HCT116 (cell line): ENCODE data around the gene LCE3B. TPM values are rescaled to one million over a fixed set of nuclear protein-coding genes. Genes with fewer than 3 reads are reported as not detected.

Source experiments
- ATAC-seq: fragments of 200-7000 bp; cut with Tn5 transposase; 2 replicates; pipeline ENCODE4 v1.9.1; 2020; ENCODE audit warnings: mild to moderate bottlenecking, moderate library complexity
- BruUV-seq: library from RNA; stranded (reverse); fragments of 400-500 nt; replicated peaks from 2 replicates; lab custom pipeline; 2021; lab: Mats Ljungman, UMichigan
- CTCF ChIA-PET: fragments of 300-600 bp; sonication (Branson Sonifier 250); formaldehyde crosslinking; loops from one replicate; lab custom pipeline; 2021; ENCODE audit warnings: antibody characterized with exemption; lab: Charles Lee
- POLR2A ChIA-PET: fragments of 300-600, 350-600 bp; sonication (Branson Sonifier 250); formaldehyde crosslinking; loops from one replicate; lab custom pipeline; 2021; ENCODE audit warnings: antibody characterized with exemption; lab: Charles Lee
- RAD21 ChIA-PET, 2 experiments: fragments of 300-600 bp; sonication (Branson Sonifier 250); formaldehyde crosslinking; loops; one replicate each; lab custom pipeline; 2023; ENCODE audit warnings: low total read pairs in 2 of 2; ENCODE audit not compliant: uncharacterized antibody in 2 of 2, unreplicated experiment in 2 of 2, low non-redundant PET in 1 of 2; lab: Charles Lee
- DNase-seq: peaks from one replicate; pipeline ENCODE4 v3.0.0-alpha.2; 2010; ENCODE audit warnings: low read depth, low spot score
- H2AFZ ChIP-seq: fragments of 200-600 bp; shearing (Covaris generic), sonication (generic); 2 replicates; pipeline ENCODE4 v1.6.1; 2017; ENCODE audit warnings: low read depth, mixed run types, mixed read lengths, antibody characterized with exemption, low read length; ENCODE audit not compliant: poor library complexity, severe bottlenecking
- H3K27ac ChIP-seq: 2 replicates; pipeline ENCODE4 v1.5.1; 2012; ENCODE audit warnings: low read depth, low read length
- H3K27me3 ChIP-seq: fragments of 200-600 bp; sonication (generic); 2 replicates; pipeline ENCODE4 v1.6.1; 2016; ENCODE audit warnings: mixed run types, low read length, mixed read lengths; ENCODE audit not compliant: insufficient read depth
- H3K36me3 ChIP-seq, 2 experiments: fragments of 200-500 bp in 1 of 2; fragments of 200-600 bp in 1 of 2; sonication (Bioruptor generic) in 1 of 2; sonication (generic) in 1 of 2; 2 replicates each; pipeline versions ENCODE4 v1.5.1 to v1.6.1; 2014 to 2016; ENCODE audit warnings: low read length in 2 of 2, inconsistent platforms in 1 of 2, mixed read lengths in 1 of 2, mixed run types in 1 of 2; ENCODE audit not compliant: insufficient read depth in 2 of 2, control insufficient read depth in 1 of 2
- H3K4me1 ChIP-seq, 2 experiments: fragments of 200-600 bp in 1 of 2; sonication (generic) in 1 of 2; 2 replicates each; pipeline versions ENCODE4 v1.5.1 to v1.6.1; 2012 to 2017; ENCODE audit warnings: low read length in 2 of 2, inconsistent platforms in 1 of 2, mild to moderate bottlenecking in 1 of 2, mixed read lengths in 1 of 2, mixed run types in 1 of 2, moderate library complexity in 1 of 2; ENCODE audit not compliant: insufficient read depth in 2 of 2, control insufficient read depth in 1 of 2
- H3K4me2 ChIP-seq: fragments of 200-600 bp; sonication (generic); 2 replicates; pipeline ENCODE4 v1.6.1; 2017; ENCODE audit warnings: mixed run types, low read length, mixed read lengths
- H3K4me3 ChIP-seq, 2 experiments: fragments of 200-600 bp in 1 of 2; sonication (generic) in 1 of 2; replicated peaks in 1 of 2; 2 replicates each; pipeline ENCODE4 v1.5.1; 2011 to 2016; ENCODE audit warnings: low read length in 2 of 2, control low read depth in 1 of 2, low read depth in 1 of 2, mild to moderate bottlenecking in 1 of 2, mixed read lengths in 1 of 2, mixed run types in 1 of 2
- H3K79me2 ChIP-seq: fragments of 200-600 bp; sonication (generic); 2 replicates; pipeline ENCODE4 v1.6.1; 2017; ENCODE audit warnings: mild to moderate bottlenecking, mixed run types, low read length, moderate library complexity, mixed read lengths; ENCODE audit not compliant: insufficient read depth
- H3K9ac ChIP-seq: fragments of 200-600 bp; sonication (generic); 2 replicates; pipeline ENCODE4 v1.6.1; 2016; ENCODE audit warnings: low read length, mixed read lengths
- H3K9me2 ChIP-seq: fragments of 200-600 bp; sonication (generic), shearing (Covaris generic); 2 replicates; pipeline ENCODE4 v1.6.1; 2017; ENCODE audit warnings: mixed run types, mild to moderate bottlenecking, moderate library complexity; ENCODE audit not compliant: insufficient read depth
- H3K9me3 ChIP-seq, 2 experiments: fragments of 200-500 bp in 1 of 2; fragments of 200-600 bp in 1 of 2; sonication (Bioruptor generic) in 1 of 2; sonication (generic) in 1 of 2; 2 replicates each; pipeline ENCODE4 v1.6.1; 2014 to 2017; ENCODE audit warnings: low read length in 2 of 2, mixed read lengths in 2 of 2, inconsistent platforms in 1 of 2, low read depth in 1 of 2, mild to moderate bottlenecking in 1 of 2, mixed run types in 1 of 2, moderate library complexity in 1 of 2; ENCODE audit not compliant: control insufficient read depth in 1 of 2, insufficient read depth in 1 of 2
- H4K20me1 ChIP-seq: fragments of 200-600 bp; sonication (generic), shearing (Covaris generic); 2 replicates; pipeline ENCODE4 v1.6.1; 2017; ENCODE audit warnings: mixed run types, mild to moderate bottlenecking, moderate library complexity; ENCODE audit not compliant: insufficient read depth
- ATF3 ChIP-seq: IDR thresholded peaks from 2 replicates; pipeline ENCODE4 v1.6.1; 2012
- EGR1 ChIP-seq: IDR thresholded peaks from 2 replicates; pipeline ENCODE4 v1.6.1; 2012; ENCODE audit warnings: low read depth
- ELF1 ChIP-seq: IDR thresholded peaks from 2 replicates; pipeline ENCODE4 v1.6.1; 2012; ENCODE audit warnings: low read depth, borderline replicate concordance
- EZH2 ChIP-seq: fragments of 200-600 bp; sonication (generic); IDR thresholded peaks from 2 replicates; pipeline ENCODE4 v1.6.1; 2017; ENCODE audit warnings: antibody characterized with exemption, mixed run types
- FOSL1 ChIP-seq: IDR thresholded peaks from 2 replicates; pipeline ENCODE4 v1.6.1; 2012; ENCODE audit warnings: low read depth
- POLR2AphosphoS5 ChIP-seq: IDR thresholded peaks from 2 replicates; pipeline ENCODE4 v1.6.1; 2011; ENCODE audit warnings: mild to moderate bottlenecking, low read depth, low read length, moderate library complexity
- REST ChIP-seq: IDR thresholded peaks from 2 replicates; pipeline ENCODE4 v1.6.1; 2012; ENCODE audit warnings: low read depth
- SP1 ChIP-seq: IDR thresholded peaks from 2 replicates; pipeline ENCODE4 v1.6.1; 2012; ENCODE audit warnings: low read depth
- SRF ChIP-seq: IDR thresholded peaks from 2 replicates; pipeline ENCODE4 v1.6.1; 2012; ENCODE audit warnings: low read depth
- ZBTB33 ChIP-seq: IDR thresholded peaks from 2 replicates; pipeline ENCODE4 v1.6.1; 2011; ENCODE audit warnings: mild to moderate bottlenecking, low read length, moderate library complexity; ENCODE audit not compliant: insufficient replicate concordance; ENCODE audit errors: extremely low read depth
- ZFX ChIP-seq: fragments of 450-650 bp; IDR thresholded peaks from 2 replicates; pipeline ENCODE4 v1.6.1; 2017
- ZNF274 ChIP-seq: fragments of 200-500 bp; sonication (Bioruptor generic); IDR thresholded peaks from 2 replicates; pipeline ENCODE4 v1.6.1; 2014; ENCODE audit warnings: mild to moderate bottlenecking, low read depth, low read length, inconsistent platforms
- intact Hi-C: fragments of 100-400 bp; cut with micrococcal nuclease; formaldehyde crosslinking; loops from 2 replicates; pipeline ENCODE4 v1.10.0; 2022
- total RNA-seq: library from RNA; stranded (reverse); gene quantifications from one replicate; pipeline ENCODE4 v1.2.1, GENCODE V29; 2021; ENCODE audit not compliant: unreplicated experiment
- TF ChIP-seq, protein P1 (sequence below), 3 experiments: fragments of 200-600 bp in 1 of 3; sonication (generic) in 1 of 3; IDR thresholded peaks in 2 of 3; conservative IDR thresholded peaks in 1 of 3; 2 replicates each; pipeline ENCODE4 v1.5.1; 2012 to 2017; ENCODE audit warnings: low read depth in 2 of 3, low read length in 2 of 3, antibody characterized with exemption in 1 of 3, borderline replicate concordance in 1 of 3, control low read depth in 1 of 3, mild to moderate bottlenecking in 1 of 3, mixed read lengths in 1 of 3, mixed run types in 1 of 3, moderate library complexity in 1 of 3; ENCODE audit not compliant: insufficient read depth in 1 of 3

Gene LCE3B
- total RNA-seq, 1 experiment from 2014 or later, result not detected

- Histone ChIP-seq H3K9me2 (no peaks in the 10 kb centered on the region), H3K4me1 (no peaks in the 10 kb centered on the region), H3K4me2 (no peak overlapping the region), H3K4me3 (no peak overlapping the region), H2AFZ (no peak overlapping the region), H3K79me2 (no peaks in the 10 kb centered on the region), H4K20me1 (no peaks in the 10 kb centered on the region), H3K9me3 (no peaks in the 10 kb centered on the region), H3K27me3 (peaks cover 33% of the 10 kb centered on the region), H3K9ac (no peak overlapping the region), H3K27ac (no peak overlapping the region), H3K36me3 (no peaks in the 10 kb centered on the region)
- ChIA-PET CTCF (no interaction called here), POLR2A (no interaction called here), RAD21 (no interaction called here)
- ATAC-seq, result no peak
- intact Hi-C loops, result no loop called here
- no peak for DNase-seq
- no TSS peak for BruUV-seq
- TF ChIP-seq ZFX (no peak), POLR2AphosphoS5 (no peak)
- TF ChIP-seq, all 23 proteins: peak for 0
Observed at GRCh38 chr1:152643945-152644344, 30.3 kb downstream of the LCE3B start.

- intact Hi-C loops, result no loop called here
- POLR2A ChIA-PET, result no interaction called here
- TF ChIP-seq FOSL1, result no peak
- TF ChIP-seq REST, result no peak
- no peak for TF ChIP-seq ZBTB33
- TF ChIP-seq POLR2AphosphoS5, result no peak
- no peak for TF ChIP-seq EZH2
- no peak for TF ChIP-seq EGR1
- TF ChIP-seq, protein P1, sequence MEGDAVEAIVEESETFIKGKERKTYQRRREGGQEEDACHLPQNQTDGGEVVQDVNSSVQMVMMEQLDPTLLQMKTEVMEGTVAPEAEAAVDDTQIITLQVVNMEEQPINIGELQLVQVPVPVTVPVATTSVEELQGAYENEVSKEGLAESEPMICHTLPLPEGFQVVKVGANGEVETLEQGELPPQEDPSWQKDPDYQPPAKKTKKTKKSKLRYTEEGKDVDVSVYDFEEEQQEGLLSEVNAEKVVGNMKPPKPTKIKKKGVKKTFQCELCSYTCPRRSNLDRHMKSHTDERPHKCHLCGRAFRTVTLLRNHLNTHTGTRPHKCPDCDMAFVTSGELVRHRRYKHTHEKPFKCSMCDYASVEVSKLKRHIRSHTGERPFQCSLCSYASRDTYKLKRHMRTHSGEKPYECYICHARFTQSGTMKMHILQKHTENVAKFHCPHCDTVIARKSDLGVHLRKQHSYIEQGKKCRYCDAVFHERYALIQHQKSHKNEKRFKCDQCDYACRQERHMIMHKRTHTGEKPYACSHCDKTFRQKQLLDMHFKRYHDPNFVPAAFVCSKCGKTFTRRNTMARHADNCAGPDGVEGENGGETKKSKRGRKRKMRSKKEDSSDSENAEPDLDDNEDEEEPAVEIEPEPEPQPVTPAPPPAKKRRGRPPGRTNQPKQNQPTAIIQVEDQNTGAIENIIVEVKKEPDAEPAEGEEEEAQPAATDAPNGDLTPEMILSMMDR (IDR thresholded peaks at IDR 0.05 in 2 of 3, conservative IDR thresholded peaks at IDR 0.05 in 1 of 3; ENCODE audit: borderline replicate concordance in 1 of 3, insufficient read depth in 1 of 3, low read depth in 2 of 3, low read length in 2 of 3), result no peak
- TF ChIP-seq ELF1, result no peak
- TF ChIP-seq SP1, result no peak
- no peak for TF ChIP-seq ZFX
- no peak for TF ChIP-seq ZNF274
- TF ChIP-seq ATF3, result no peak
- no peak for TF ChIP-seq SRF
Observed at GRCh38 chr1:152645146-152645545, 31.5 kb downstream of the LCE3B start.

More at GRCh38 chr1:152645146-152645545, 31.5 kb downstream of the LCE3B start:
- Histone ChIP-seq H4K20me1 (no peaks in the 10 kb centered on the region), H3K27me3 (peaks cover 39% of the 10 kb centered on the region), H3K27ac (no peak overlapping the region), H3K36me3 (no peaks in the 10 kb centered on the region), H3K9ac (no peak overlapping the region), H2AFZ (no peak overlapping the region), H3K4me3 (no peak overlapping the region), H3K4me1 (no peaks in the 10 kb centered on the region), H3K9me3 (no peaks in the 10 kb centered on the region), H3K4me2 (no peak overlapping the region), H3K79me2 (no peaks in the 10 kb centered on the region), H3K9me2 (no peaks in the 10 kb centered on the region)
- no peak for DNase-seq
- BruUV-seq, result no TSS peak
- RAD21 ChIA-PET, result no interaction called here
- CTCF ChIA-PET, result interaction anchor here (0.8 kb wide), 1 partner anchor 9 kb away, joined by 3 read pairs; no protein-coding TSS in a partner anchor
- ATAC-seq, result no peak
